Loucy (cell line): ENCODE results near the gene ZSWIM1.

Experiments
- CTCF ChIP-seq: fragments of 200-600 bp; sonication (generic); conservative IDR thresholded peaks from 2 replicates; pipeline ENCODE4 v1.5.1; 2014; ENCODE audit warnings: mild to moderate bottlenecking, antibody characterized with exemption, low read length
- EZH2phosphoT487 ChIP-seq: fragments of 200-600 bp; IDR thresholded peaks from 2 replicates; pipeline ENCODE4 v1.6.1; 2018; ENCODE audit warnings: antibody characterized with exemption, mild to moderate bottlenecking, moderate library complexity, borderline replicate concordance

- TF ChIP-seq CTCF (no peak), EZH2phosphoT487 (no peak)
Measured at GRCh38 chr20:45919542-45920399, 38.7 kb downstream of the ZSWIM1 start.
